PC-9 (cell line): ENCODE results near the gene BRWD1.

Source experiments
- EZH2 ChIP-seq: fragments of 200-600 bp; sonication (generic); IDR thresholded peaks from 2 replicates; pipeline ENCODE4 v1.8.0; 2017; ENCODE audit warnings: antibody characterized with exemption, low read depth
- TF ChIP-seq, protein P1 (sequence below): fragments of 200-600 bp; sonication (generic); conservative IDR thresholded peaks from 2 replicates; pipeline ENCODE4 v1.6.1; 2017; ENCODE audit warnings: mixed run types, antibody characterized with exemption, mild to moderate bottlenecking, moderate library complexity

DNA sequence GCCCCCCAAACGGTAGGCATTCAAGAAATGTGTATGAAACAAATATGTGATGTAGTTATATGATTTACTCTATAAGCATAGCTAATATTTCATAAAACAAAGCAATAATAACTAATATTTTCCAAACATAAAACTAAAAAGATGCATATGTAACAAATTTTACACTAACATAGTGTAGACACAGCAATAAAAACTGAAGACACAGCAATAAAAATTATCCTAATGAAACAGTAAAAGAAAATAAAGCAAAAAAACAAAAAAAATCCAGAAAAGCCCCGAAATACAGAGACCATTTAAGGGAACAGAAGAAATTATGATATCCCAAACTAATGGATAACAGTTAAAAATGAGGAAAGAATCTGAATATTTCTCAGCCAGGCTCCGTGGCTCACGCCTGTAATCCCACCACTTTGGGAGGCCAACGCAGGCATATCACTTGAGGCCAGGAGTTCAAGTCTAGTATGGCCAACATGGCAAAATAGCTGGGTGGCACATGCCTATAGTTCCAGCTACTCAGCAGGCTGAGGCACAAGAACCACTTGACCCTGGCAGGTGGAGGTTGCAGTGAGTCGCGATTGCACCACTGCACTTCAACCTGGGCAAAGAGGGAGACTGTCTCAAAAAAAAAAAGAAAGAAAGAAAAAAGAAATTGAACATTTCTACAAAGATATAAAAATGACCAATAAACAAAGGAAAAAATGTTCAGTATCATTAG is 92.0 kb downstream of the BRWD1 start:
- TF ChIP-seq, protein P1, sequence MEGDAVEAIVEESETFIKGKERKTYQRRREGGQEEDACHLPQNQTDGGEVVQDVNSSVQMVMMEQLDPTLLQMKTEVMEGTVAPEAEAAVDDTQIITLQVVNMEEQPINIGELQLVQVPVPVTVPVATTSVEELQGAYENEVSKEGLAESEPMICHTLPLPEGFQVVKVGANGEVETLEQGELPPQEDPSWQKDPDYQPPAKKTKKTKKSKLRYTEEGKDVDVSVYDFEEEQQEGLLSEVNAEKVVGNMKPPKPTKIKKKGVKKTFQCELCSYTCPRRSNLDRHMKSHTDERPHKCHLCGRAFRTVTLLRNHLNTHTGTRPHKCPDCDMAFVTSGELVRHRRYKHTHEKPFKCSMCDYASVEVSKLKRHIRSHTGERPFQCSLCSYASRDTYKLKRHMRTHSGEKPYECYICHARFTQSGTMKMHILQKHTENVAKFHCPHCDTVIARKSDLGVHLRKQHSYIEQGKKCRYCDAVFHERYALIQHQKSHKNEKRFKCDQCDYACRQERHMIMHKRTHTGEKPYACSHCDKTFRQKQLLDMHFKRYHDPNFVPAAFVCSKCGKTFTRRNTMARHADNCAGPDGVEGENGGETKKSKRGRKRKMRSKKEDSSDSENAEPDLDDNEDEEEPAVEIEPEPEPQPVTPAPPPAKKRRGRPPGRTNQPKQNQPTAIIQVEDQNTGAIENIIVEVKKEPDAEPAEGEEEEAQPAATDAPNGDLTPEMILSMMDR: no peak
- TF ChIP-seq EZH2: no peak
